NT2/D1 (cell line): ENCODE results near the gene P2RY6.

Source experiments
- DNase-seq: peaks from one replicate; pipeline ENCODE4 v3.0.0-alpha.2; 2011; ENCODE audit warnings: low read depth, low spot score
- H3K27me3 ChIP-seq: 2 replicates; pipeline ENCODE4 v1.6.0; 2011; ENCODE audit warnings: mild to moderate bottlenecking; ENCODE audit not compliant: insufficient read length, insufficient read depth
- H3K36me3 ChIP-seq: 2 replicates; pipeline ENCODE4 v1.6.1; 2011; ENCODE audit warnings: mild to moderate bottlenecking, low read length, mixed read lengths; ENCODE audit not compliant: insufficient read depth, insufficient read length
- H3K4me1 ChIP-seq: 2 replicates; pipeline ENCODE4 v1.5.1; 2011; ENCODE audit not compliant: insufficient read depth, insufficient read length
- H3K4me3 ChIP-seq: 2 replicates; pipeline ENCODE4 v1.5.1; 2011; ENCODE audit warnings: low read depth; ENCODE audit not compliant: insufficient read length
- H3K9ac ChIP-seq: 2 replicates; pipeline ENCODE4 v1.6.0; 2011; ENCODE audit warnings: low read depth; ENCODE audit not compliant: insufficient read length
- H3K9me3 ChIP-seq: 2 replicates; pipeline ENCODE4 v1.5.1; 2011; ENCODE audit warnings: mild to moderate bottlenecking, low read length; ENCODE audit not compliant: insufficient read depth
- SUZ12 ChIP-seq: IDR thresholded peaks from 2 replicates; pipeline ENCODE4 v1.6.1; 2011; ENCODE audit not compliant: insufficient read length, insufficient read depth; ENCODE audit errors: extremely low read depth
- YY1 ChIP-seq: IDR thresholded peaks from 2 replicates; pipeline ENCODE4 v1.6.1; 2011; ENCODE audit not compliant: insufficient read length, insufficient read depth
- ZNF274 ChIP-seq: IDR thresholded peaks from 2 replicates; pipeline ENCODE4 v1.6.1; 2011; ENCODE audit warnings: mild to moderate bottlenecking, low read depth, low read length

Gene P2RY6

GRCh38 chr11:73245461-73245860 is 26.7 kb upstream of the P2RY6 start:
- H3K4me3 ChIP-seq = no peak overlapping the region
- DNase-seq = no peak
- no peak overlapping the region for H3K9ac ChIP-seq
- no peaks in the 10 kb centered on the region for H3K9me3 ChIP-seq
- peaks cover 3% of the 10 kb centered on the region for H3K4me1 ChIP-seq
- no peak for TF ChIP-seq YY1
- no peak for TF ChIP-seq SUZ12
- no peak for TF ChIP-seq ZNF274
- no peaks in the 10 kb centered on the region for H3K27me3 ChIP-seq
- H3K36me3 ChIP-seq = no peaks in the 10 kb centered on the region

- Histone ChIP-seq H3K27me3 (no peaks in the 10 kb centered on the region), H3K36me3 (no peaks in the 10 kb centered on the region), H3K9ac (no peak overlapping the region), H3K4me1 (peaks cover 3% of the 10 kb centered on the region), H3K4me3 (no peak overlapping the region), H3K9me3 (no peaks in the 10 kb centered on the region)
- no peak for DNase-seq
- TF ChIP-seq YY1 (no peak), ZNF274 (no peak), SUZ12 (no peak)
These were observed 25.8 kb upstream of the P2RY6 start for GRCh38 chr11:73246303-73246702.

GRCh38 chr11:73248526-73249185 is 23.5 kb upstream of the P2RY6 start:
- TF ChIP-seq YY1 (no peak), SUZ12 (no peak), ZNF274 (no peak)
- Histone ChIP-seq H3K36me3 (no peaks in the 10 kb centered on the region), H3K4me3 (no peak overlapping the region), H3K27me3 (no peaks in the 10 kb centered on the region), H3K9ac (no peak overlapping the region), H3K9me3 (no peaks in the 10 kb centered on the region), H3K4me1 (no peaks in the 10 kb centered on the region)
- DNase-seq = no peak

GRCh38 chr11:73249304-73249703 is 22.8 kb upstream of the P2RY6 start:
- H3K36me3 ChIP-seq = no peaks in the 10 kb centered on the region
- H3K27me3 ChIP-seq = no peaks in the 10 kb centered on the region
- TF ChIP-seq SUZ12 = no peak
- no peak for TF ChIP-seq ZNF274
- TF ChIP-seq YY1 = no peak
- H3K9me3 ChIP-seq = no peaks in the 10 kb centered on the region
- H3K9ac ChIP-seq = no peak overlapping the region
- H3K4me1 ChIP-seq = no peaks in the 10 kb centered on the region
- DNase-seq = no peak
- no peak overlapping the region for H3K4me3 ChIP-seq

- no peaks in the 10 kb centered on the region for H3K4me1 ChIP-seq
- no peaks in the 10 kb centered on the region for H3K27me3 ChIP-seq
- no peaks in the 10 kb centered on the region for H3K36me3 ChIP-seq
- DNase-seq = no peak
- TF ChIP-seq ZNF274 (no peak), SUZ12 (no peak), YY1 (no peak)
- H3K9ac ChIP-seq = no peak overlapping the region
- no peak overlapping the region for H3K4me3 ChIP-seq
- no peaks in the 10 kb centered on the region for H3K9me3 ChIP-seq
These were observed 22.0 kb upstream of the P2RY6 start for GRCh38 chr11:73249853-73250783.

GRCh38 chr11:73252577-73253191 is 19.5 kb upstream of the P2RY6 start:
- DNase-seq = no peak
- TF ChIP-seq SUZ12 = no peak
- TF ChIP-seq ZNF274 = no peak
- Histone ChIP-seq H3K9me3 (no peaks in the 10 kb centered on the region), H3K4me1 (peaks cover 1% of the 10 kb centered on the region), H3K36me3 (no peaks in the 10 kb centered on the region), H3K27me3 (no peaks in the 10 kb centered on the region), H3K4me3 (no peak overlapping the region), H3K9ac (no peak overlapping the region)
